ENCODE measurements around the gene HUWE1. TPM values are rescaled to one million over a fixed set of nuclear protein-coding genes. Genes with fewer than 3 reads are reported as not detected.

The HUWE1 gene
- total RNA-seq, 1 donor from 2014 or later, result 48.4 TPM

- Histone ChIP-seq H3K4me3 (ENCODE audit: low read depth, low read length) (no peak overlapping the region), H3K36me3 (ENCODE audit: control insufficient read depth, insufficient read depth, low read length) (peaks cover 1% of the 10 kb centered on the region), H3K27me3 (ENCODE audit: control insufficient read depth, insufficient read depth, low read length) (no peaks in the 10 kb centered on the region)
- no peak for FAIRE-seq
- no peak for TF ChIP-seq CTCF (IDR thresholded peaks at IDR 0.05; ENCODE audit: insufficient read depth, low read length, severe bottlenecking)
- no peak for DNase-seq (ENCODE audit: low read depth)
These were observed 29.7 kb downstream of the HUWE1 start for GRCh38 chrX:53656845-53657244.

- no peaks in the 10 kb centered on the region for H3K27me3 ChIP-seq (ENCODE audit: control insufficient read depth, insufficient read depth, low read length)
- no peak overlapping the region for H3K4me3 ChIP-seq (ENCODE audit: low read depth, low read length)
- H3K36me3 ChIP-seq (ENCODE audit: control insufficient read depth, insufficient read depth, low read length), result peaks cover 1% of the 10 kb centered on the region
- no peak for TF ChIP-seq CTCF (IDR thresholded peaks at IDR 0.05; ENCODE audit: insufficient read depth, low read length, severe bottlenecking)
- DNase-seq (ENCODE audit: low read depth), result no peak
- FAIRE-seq, result no peak
These were observed 32.1 kb downstream of the HUWE1 start for GRCh38 chrX:53654376-53654775.

GRCh38 chrX:53644751-53645150 is 41.8 kb downstream of the HUWE1 start:
- Histone ChIP-seq H3K4me3 (ENCODE audit: low read depth, low read length) (no peak overlapping the region), H3K27me3 (ENCODE audit: control insufficient read depth, insufficient read depth, low read length) (no peaks in the 10 kb centered on the region), H3K36me3 (ENCODE audit: control insufficient read depth, insufficient read depth, low read length) (peaks cover 9% of the 10 kb centered on the region)
- FAIRE-seq (no peak), DNase-seq (ENCODE audit: low read depth) (no peak)
- no peak for TF ChIP-seq CTCF (IDR thresholded peaks at IDR 0.05; ENCODE audit: insufficient read depth, low read length, severe bottlenecking)

- no peak for DNase-seq (ENCODE audit: low read depth)
- TF ChIP-seq CTCF (IDR thresholded peaks at IDR 0.05; ENCODE audit: insufficient read depth, low read length, severe bottlenecking), result no peak
- Histone ChIP-seq H3K27me3 (ENCODE audit: control insufficient read depth, insufficient read depth, low read length) (no peaks in the 10 kb centered on the region), H3K4me3 (ENCODE audit: low read depth, low read length) (no peak overlapping the region), H3K36me3 (ENCODE audit: control insufficient read depth, insufficient read depth, low read length) (peaks cover 4% of the 10 kb centered on the region)
- FAIRE-seq, result no peak
These were observed 44.2 kb downstream of the HUWE1 start for GRCh38 chrX:53642337-53642736.

GRCh38 chrX:53639257-53639656 is 47.3 kb downstream of the HUWE1 start:
- no peak overlapping the region for H3K4me3 ChIP-seq (ENCODE audit: low read depth, low read length)
- TF ChIP-seq CTCF (IDR thresholded peaks at IDR 0.05; ENCODE audit: insufficient read depth, low read length, severe bottlenecking), result no peak
- FAIRE-seq (no peak), DNase-seq (ENCODE audit: low read depth) (no peak)
- peaks cover 1% of the 10 kb centered on the region for H3K36me3 ChIP-seq (ENCODE audit: control insufficient read depth, insufficient read depth, low read length)
- no peaks in the 10 kb centered on the region for H3K27me3 ChIP-seq (ENCODE audit: control insufficient read depth, insufficient read depth, low read length)

GRCh38 chrX:53637479-53637878 is 49.0 kb downstream of the HUWE1 start:
- Histone ChIP-seq H3K4me3 (ENCODE audit: low read depth, low read length) (no peak overlapping the region), H3K27me3 (ENCODE audit: control insufficient read depth, insufficient read depth, low read length) (no peaks in the 10 kb centered on the region), H3K36me3 (ENCODE audit: control insufficient read depth, insufficient read depth, low read length) (peaks cover 1% of the 10 kb centered on the region)
- DNase-seq (ENCODE audit: low read depth), result no peak
- no peak for TF ChIP-seq CTCF (IDR thresholded peaks at IDR 0.05; ENCODE audit: insufficient read depth, low read length, severe bottlenecking)
- no peak for FAIRE-seq

Data from bronchial epithelial cell (primary cell).